GM11168 (cell line): ENCODE results near the gene GPR107.

Experiments used
- in situ Hi-C: fragments of 300-500 bp; cut with MboI; formaldehyde crosslinking; loops from one replicate; pipeline ENCODE4 v1.12.0; 2022; ENCODE audit warnings: low sequenced_read_pairs; ENCODE audit not compliant: unreplicated experiment

The GPR107 gene

DNA sequence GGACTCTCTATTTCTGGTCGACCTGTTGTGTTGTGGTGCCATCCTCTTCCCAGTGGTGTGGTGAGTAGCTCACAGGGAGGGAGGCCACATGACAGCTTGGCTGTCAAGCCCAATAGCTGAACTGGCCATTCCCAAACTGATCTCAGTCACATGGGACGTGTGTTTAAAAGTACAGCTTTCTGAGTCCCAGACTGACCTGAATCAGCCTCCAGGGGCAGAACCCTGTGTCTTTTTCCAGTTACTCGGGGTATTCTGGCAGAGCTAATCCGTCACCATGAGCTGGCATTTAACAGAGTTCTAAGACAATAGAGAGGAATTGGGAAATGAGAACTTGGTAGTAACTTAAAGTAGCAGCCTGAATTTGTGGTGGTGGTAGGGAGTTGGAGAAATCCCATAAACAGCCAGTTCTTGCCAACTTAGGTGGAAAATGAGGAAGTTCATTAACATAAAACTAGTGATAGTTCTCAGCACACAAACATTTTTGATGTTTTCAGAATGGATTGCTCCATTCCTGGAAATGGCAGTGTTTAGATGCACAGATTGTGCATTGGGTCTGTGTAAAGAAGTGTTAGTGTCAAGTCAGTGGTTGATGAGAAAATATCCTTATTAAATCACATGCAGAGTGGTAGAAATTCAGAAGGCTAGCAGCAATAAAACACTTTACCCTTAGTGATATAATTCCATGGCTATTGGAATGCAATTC is 50.9 kb downstream of the GPR107 start:
- in situ Hi-C loops: no loop called here

DNA sequence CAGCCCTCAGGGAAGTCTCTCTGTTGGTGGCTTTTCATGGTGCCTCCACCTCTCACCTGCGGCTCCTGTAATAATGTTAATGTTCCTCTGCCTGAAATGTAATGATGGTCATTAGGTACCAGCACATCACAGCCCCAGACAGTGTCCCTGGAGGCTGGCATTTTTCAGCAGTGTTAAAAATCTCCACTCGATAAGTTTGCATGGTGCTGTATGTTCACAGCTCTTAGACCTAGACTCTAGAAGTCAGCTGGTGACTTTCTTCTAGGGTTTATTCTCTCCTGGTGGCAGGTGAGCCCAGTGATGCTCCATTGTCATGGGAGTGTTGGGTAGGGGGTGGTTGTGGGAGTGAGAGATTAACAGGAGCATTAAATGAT is 53.1 kb downstream of the GPR107 start:
- in situ Hi-C loops: no loop called here

DNA sequence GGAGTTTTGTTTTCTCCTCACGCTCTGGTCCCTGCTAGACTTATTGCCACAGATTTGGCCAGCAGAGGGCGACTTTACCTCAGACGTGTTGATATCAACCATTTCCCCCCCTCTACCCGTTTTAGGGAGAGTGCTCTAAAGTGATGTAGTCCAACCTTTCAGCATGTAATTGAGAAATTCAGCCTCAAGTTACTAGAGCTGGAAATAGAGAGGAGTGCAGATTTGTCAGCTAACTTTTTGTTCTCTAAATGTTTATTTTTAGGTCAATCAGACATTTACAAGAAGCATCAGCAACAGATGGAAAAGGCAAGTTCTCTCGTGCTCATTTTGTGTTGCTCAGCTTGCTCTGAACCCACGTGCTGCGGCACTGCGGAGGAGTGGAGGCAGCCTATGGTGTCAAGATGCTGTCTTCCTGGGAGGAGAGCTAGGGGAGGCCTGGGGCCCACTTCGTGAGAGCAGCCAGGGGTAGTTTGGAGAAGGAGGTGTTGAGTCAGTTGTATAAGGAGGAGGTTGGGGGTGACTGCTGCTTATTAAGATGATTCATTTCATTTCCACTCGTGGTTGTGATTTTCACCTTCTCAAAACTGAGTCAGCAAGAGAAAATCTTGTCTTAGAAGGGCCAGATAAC is 53.6 kb downstream of the GPR107 start:
- in situ Hi-C loops: no loop called here

DNA sequence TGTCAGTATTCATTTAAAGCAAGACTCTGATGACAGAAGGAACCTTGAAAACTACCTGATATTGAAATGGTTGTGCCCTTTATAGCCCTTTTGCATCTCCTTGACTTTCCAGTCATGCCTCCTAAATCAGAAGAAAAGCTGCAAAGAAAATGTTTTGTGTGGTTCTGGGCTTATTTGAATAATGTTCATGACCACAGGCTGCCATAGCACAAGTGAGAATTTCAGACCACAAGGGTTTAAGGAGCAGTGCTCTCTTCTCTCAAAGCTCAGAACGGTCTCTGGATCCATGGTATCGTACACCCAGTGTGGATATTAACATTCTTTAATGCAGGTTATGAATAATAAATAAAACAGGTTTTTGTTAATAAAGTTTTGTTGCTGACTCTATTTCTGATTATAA is 54.2 kb downstream of the GPR107 start:
- in situ Hi-C loops: no loop called here

DNA sequence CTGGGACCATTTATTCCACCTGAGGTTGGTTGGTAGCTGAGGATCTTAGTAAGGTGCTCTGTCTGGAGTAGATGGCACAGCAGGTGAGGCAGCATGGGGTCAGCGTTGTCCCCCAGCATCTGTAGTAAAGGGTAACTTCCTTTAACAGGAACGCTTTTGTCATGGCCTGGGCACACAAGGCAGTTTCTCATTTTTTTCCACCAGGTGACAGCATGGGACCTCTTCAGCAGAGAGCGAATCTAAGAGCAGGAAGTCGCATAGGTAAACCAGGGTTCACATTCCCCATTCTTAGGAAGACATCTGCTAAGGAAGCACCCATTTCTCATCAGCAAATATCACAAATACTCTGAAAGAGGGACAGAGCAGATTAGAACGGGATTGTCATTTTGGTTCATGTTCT is 56.5 kb downstream of the GPR107 start:
- in situ Hi-C loops: loop anchor here (5.0 kb wide), 1 partner anchor 127 kb away; no protein-coding TSS in a partner anchor

GRCh38 chr9:130110596-130111021 is 56.9 kb downstream of the GPR107 start:
- in situ Hi-C loops: loop anchor here (5.0 kb wide), 1 partner anchor 127 kb away; no protein-coding TSS in a partner anchor

DNA sequence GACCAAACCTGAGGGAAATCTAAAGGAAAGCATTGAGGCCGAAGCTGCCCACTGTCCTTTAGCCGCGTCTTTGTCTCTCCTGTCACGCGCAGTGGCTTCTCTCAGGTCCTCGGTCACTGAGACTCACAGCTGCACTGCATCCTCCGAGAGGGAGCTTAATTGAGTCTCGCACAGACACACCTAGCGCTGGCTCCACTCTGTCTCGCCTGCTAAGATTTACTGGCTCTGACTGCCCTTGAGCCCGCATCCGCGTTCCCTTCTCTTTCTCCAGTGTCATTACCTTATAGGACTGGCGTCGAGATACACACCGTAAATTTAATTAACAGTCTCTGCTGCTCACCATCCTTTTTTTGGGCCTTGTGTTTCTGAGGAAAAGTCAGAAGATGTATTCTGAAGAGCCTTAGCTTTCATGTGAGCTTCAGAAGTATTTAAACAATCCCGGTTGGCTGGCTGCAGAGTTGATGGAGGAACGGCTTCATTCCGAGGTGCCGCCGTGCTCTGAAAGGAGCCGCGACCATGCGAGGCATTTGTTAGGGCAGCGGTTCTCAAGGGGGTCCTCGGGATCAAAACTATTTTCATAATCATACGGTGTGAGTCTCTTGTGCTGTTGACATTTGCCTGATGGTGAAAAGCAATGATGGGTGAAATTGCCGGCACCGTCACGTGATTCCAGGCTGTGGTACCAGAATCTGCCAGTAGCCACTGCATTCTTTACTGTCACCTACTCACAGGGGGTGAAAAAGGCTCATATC is 58.3 kb downstream of the GPR107 start:
- in situ Hi-C loops: loop anchor here (5.0 kb wide), 1 partner anchor 125 kb away; no protein-coding TSS in a partner anchor

DNA sequence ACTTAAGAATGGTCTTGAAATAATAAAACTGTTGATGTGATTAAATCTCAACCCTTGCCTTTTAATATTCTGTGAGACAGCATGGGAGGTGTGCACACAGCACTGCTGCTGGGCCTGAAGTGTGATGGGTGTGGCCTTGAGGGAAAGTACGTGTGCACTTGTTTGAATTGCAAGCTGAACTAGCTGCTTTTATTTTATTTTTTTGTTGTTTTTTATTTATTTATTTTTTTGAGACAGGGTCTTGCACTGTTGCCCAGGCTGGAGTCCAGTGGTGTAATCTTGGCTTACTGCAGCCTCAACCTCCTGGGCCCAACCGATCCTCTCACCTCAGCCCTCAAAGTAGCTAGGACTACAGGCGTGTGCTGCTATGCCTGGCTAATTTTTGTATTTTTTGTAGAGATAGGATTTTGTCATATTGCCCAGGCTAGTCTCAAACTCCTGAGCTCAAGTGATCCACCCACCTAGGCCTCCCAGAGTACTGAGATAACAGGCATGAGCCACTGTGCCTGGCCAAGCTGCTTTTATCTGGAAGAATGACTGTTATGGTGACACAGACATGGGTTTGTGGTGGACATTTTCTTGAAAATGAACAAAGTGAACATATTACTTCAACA is 58.9 kb downstream of the GPR107 start:
- in situ Hi-C loops: loop anchor here (5.0 kb wide), 1 partner anchor 125 kb away; no protein-coding TSS in a partner anchor

DNA sequence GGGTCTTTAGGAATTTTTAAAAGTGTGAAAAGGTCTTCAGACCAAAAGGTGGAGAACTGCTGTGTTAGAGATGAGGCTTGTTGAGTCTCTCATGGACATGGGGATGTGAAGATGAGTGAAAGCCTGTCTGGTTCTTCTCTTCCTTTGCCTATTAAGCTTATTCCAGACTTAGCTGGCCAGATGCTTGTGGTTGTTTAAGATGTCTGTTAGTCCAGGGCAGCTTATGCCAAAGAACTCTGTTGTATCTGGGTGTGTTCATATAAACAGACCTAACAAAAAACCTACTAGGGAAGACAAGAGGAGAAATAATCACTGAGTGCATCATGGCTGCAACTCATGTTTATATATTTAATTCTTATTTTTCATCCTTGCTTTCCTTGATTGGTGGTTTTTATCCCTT is 61.0 kb downstream of the GPR107 start:
- in situ Hi-C loops: loop anchor here (5.0 kb wide), 1 partner anchor 123 kb away; no protein-coding TSS in a partner anchor

DNA sequence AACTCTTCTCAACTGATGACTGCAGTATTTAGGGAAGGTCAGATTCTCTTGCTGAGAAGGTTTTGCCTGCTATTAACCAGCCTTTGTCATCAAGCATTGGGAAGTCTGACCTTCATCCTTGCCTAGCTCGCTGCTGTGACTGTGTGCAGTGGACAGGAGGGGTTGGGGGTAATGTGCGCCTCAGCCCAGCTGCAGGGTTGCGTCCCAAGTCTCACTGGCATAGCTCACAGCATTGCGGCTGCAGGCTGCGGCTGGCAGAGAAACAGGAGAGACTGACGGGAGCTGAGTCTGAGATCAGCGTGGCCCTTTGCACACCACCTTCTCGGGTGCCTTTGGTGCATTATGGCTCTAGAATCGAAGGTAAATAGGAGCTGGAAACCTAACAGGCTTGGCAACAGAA is 62.6 kb downstream of the GPR107 start:
- in situ Hi-C loops: no loop called here

DNA sequence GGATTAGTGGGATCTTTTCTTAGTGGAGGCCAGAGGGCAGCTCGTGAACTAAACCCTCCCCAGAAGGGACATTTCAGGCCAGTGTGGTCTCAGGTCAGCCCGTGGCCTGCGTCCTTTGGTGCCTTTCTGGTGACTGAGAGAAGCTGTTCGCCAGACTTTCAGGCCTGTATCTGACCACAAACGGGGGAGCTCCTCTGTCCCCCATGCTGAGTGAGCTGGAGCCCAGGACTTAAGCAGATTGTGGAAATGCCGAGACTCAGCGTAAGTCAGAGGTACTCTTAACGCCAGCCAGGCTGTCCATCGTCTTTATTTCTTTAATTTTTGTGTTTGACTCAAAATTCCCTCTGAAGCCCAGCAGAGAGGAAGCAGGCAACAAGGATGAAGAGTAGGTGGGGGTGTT is 63.7 kb downstream of the GPR107 start:
- in situ Hi-C loops: no loop called here

GRCh38 chr9:130117816-130118632 is 64.3 kb downstream of the GPR107 start:
- in situ Hi-C loops: no loop called here

DNA sequence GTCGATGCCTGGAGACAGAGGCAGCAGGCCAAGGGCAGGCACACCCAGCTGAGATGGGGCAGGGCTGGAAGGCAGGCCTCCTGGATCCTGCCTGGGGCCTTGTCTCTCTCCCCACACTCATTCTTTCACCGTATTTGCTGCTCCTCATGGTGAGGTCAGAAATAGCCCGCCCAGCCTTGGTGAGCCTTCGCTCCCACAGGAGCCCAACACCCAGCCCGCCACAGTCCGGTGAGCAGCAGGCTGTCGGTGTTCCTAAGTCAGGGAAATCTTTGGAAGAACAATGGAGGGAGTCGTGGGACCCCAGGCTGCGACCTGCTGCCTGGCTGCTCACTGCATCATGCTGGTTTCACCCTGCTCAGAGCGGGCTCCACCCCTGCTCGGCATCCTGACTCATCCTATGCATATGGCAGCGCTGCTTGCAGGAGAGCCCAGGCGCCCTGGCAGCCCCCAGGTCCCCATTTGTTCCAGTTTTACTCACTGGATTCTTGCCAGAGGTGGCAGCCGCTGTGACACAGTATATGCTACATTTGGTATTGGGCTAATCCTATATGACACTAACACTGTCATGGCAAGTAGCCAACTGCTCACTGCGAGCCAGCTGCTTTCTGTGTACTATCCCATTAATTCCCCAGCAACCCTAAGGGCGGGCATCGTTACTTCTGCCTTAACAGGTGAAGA is 65.3 kb downstream of the GPR107 start:
- in situ Hi-C loops: no loop called here

GRCh38 chr9:130119519-130120298 is 66.0 kb downstream of the GPR107 start:
- in situ Hi-C loops: loop anchor here (10.0 kb wide), 1 partner anchor 95 kb away; no protein-coding TSS in a partner anchor

GRCh38 chr9:130120299-130120587 is 66.5 kb downstream of the GPR107 start:
- in situ Hi-C loops: loop anchor here (10.0 kb wide), 1 partner anchor 95 kb away; no protein-coding TSS in a partner anchor

GRCh38 chr9:130120832-130121231 is 67.1 kb downstream of the GPR107 start:
- in situ Hi-C loops: loop anchor here (10.0 kb wide), 1 partner anchor 94 kb away; no protein-coding TSS in a partner anchor

DNA sequence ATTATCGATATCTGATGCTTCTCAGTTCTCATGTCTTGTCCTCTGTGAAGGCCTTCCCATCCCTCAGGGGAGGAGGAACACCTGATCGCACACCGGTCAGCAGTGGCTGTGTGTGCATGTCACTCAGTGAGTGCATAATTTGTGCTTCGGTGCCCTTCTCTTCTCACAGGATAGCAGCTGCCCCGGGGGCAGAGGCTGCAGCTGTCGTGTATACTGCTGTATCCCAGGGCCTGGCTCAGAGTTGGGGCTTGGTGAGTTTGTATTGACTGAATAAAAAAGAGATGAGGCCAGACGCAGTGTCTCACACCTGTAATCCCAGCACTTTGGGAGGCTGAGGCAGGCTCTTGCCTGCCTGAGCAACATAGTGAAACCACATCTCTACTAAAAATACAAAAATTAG is 68.8 kb downstream of the GPR107 start:
- in situ Hi-C loops: loop anchor here (10.0 kb wide), 1 partner anchor 92 kb away; no protein-coding TSS in a partner anchor

DNA sequence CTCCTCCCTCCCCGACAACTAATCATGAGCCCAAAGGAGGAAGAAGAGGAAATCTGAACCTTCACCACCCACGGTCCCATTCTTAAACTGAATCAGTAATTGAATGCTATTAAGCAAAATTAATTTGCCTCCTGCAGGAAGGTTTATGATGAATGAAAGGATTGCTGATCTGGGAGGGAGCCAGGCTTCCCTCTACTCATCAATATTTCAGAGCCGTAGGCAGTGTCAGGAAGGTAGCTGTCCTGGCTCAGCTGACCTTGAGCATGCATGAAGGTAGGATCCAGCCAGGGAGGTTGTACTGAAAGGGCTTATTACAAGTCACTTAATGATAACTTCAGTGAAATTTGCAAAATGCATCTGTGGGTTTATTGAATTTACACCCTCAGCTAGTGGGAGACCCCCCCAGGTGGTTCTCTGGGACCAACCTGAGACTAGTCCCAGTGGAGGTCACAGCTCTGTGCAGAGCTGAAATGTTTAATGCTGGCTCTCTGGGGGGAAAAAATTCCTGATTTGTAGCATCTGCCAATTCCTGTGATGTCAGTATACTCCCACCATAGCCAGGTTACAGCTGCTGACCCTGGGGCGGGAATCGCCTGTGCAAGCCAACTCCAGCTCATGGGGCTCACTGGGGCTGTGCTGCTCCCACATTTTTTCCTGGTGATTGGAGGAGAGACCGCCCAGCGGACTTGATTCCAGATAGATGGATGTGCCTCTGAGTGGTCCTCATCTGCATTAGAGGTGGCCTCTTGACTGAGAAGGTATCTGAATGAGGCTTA is 70.6 kb downstream of the GPR107 start:
- in situ Hi-C loops: loop anchor here (10.0 kb wide), 1 partner anchor 91 kb away; no protein-coding TSS in a partner anchor
